ENCODE measurements around the gene WDR4. TPM values are rescaled to one million over a fixed set of nuclear protein-coding genes. Genes with fewer than 3 reads are reported as not detected.

WDR4 gene
- total and polyA plus RNA-seq, 4 donors, result 10.3 to 29.6 (median 16.2) TPM

DNA sequence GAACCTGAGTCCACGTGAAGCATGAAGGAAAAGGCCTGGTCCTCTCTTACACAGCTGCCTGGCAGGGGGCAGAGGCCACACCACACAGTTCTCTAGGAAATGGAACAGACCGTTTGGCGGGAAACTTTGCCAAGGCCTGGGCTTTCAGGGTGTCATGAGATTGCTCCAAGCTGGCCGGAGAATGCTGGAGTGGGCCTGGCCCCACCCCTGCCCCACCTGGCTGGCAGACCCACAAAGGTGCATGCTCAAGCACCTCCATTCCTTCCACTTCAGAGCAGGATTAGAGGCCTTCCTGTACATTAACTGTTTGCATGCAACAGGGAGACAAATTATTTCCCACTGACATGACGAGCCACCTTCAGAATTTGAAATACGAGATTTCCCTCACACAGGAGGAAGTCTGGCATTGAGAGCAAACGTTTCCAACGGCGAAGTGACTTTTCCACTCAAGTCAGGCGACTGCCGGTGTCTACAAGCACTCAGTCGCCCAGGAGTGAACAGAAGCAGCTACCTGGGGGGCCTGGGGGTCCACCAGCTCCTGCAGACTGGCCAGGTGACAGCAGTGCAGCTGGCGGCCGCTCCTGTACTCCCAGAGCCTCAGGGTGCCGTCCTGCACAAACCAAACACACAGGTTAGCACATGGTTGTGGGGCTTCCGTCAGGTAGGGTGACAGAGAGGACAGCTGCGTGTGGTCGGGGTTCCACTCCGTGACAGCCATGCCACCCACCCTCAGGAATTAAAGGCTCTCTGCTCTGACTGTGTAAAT lies 24.0 kb downstream of the WDR4 start:
- Histone ChIP-seq H3K36me3 (ENCODE audit: control insufficient read depth in 4 of 4, insufficient read depth in 4 of 4, low read length in 4 of 4) (peaks cover 9 to 85% (median 26%) of the 10 kb centered on the region in 4 donors), H3K9ac (ENCODE audit: insufficient read depth in 1 of 2, low read length in 2 of 2) (no peak overlapping the region), H3K9me3 (ENCODE audit: control insufficient read depth in 4 of 4, insufficient read depth in 3 of 4, low read length in 3 of 4) (no peaks in the 10 kb centered on the region), H3K27ac (ENCODE audit: low read depth in 1 of 2, low read length in 1 of 2) (peak overlapping the region in 1 of 2 donors; percentile 66), H3K4me1 (ENCODE audit: control insufficient read depth in 5 of 5, insufficient read depth in 5 of 5, low read length in 5 of 5) (peaks cover 0 to 7% (median 0%) of the 10 kb centered on the region in 5 donors), H3K27me3 (ENCODE audit: control insufficient read depth in 3 of 3, insufficient read depth in 3 of 3, low read length in 2 of 3) (no peaks in the 10 kb centered on the region), H3K4me3 (no peak overlapping the region)
- no peak for TF ChIP-seq CTCF (IDR thresholded peaks at IDR 0.05; ENCODE audit: control extremely low read depth, extremely low read depth)
- ATAC-seq (ENCODE audit: insufficient read depth, low FRiP score), result no peak
- 70 to 87% methylated on average over 19 of the region's 19 CpGs for WGBS, 2 donors
- DNase-seq, result peak; percentile 13 to 52 (median 38)

DNA sequence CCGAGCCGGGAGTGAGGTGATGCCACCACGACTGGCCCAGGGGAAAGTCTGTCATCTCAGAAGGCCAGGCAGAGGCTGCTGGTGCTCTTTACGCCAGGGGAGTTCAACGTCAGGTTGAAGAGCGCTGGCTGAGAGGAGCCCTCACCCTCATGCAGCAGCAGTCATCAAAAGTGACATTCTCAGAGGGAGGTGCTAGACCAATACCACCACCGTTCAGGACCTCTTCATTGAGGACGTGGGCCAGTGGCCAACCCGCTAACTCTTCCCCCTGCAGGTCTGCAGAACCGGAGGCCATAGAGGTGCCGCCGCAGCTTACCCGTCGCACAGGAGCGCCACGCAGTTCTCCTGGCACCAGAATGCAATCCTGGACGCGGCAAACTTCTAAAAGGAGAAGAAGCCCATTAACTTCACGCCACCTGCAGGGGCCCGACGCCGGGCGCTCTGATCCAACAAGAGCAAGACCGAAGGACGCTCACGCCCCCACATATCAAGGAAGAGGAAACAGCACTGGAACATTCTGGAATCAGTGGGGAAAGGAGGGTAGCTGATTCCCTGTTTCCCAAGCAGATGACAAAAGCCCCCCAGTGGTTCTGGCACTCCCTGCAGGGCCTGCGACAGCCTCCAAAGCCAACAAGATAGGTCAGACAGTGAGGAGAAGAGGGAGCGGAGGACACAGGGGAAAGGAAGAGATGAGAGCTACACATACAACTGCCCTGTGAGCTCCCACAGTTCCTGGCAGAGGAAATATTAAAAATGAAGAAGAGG lies 24.9 kb downstream of the WDR4 start:
- H3K4me3 ChIP-seq, result no peak overlapping the region
- peaks cover 0 to 7% (median 0%) of the 10 kb centered on the region in 5 donors for H3K4me1 ChIP-seq (ENCODE audit: control insufficient read depth in 5 of 5, insufficient read depth in 5 of 5, low read length in 5 of 5)
- H3K27me3 ChIP-seq (ENCODE audit: control insufficient read depth in 3 of 3, insufficient read depth in 3 of 3, low read length in 2 of 3), result no peaks in the 10 kb centered on the region
- ATAC-seq (ENCODE audit: insufficient read depth, low FRiP score), result no peak
- H3K9ac ChIP-seq (ENCODE audit: insufficient read depth in 1 of 2, low read length in 2 of 2), result no peak overlapping the region
- no peaks in the 10 kb centered on the region for H3K9me3 ChIP-seq (ENCODE audit: control insufficient read depth in 4 of 4, insufficient read depth in 3 of 4, low read length in 3 of 4)
- peak overlapping the region in 1 of 2 donors; percentile 55 for H3K27ac ChIP-seq (ENCODE audit: low read depth in 1 of 2, low read length in 1 of 2)
- DNase-seq, result no peak
- peaks cover 9 to 85% (median 29%) of the 10 kb centered on the region in 4 donors for H3K36me3 ChIP-seq (ENCODE audit: control insufficient read depth in 4 of 4, insufficient read depth in 4 of 4, low read length in 4 of 4)
- 96% methylated on average over 28 of the region's 28 CpGs for WGBS, 2 donors
- no peak for TF ChIP-seq CTCF (IDR thresholded peaks at IDR 0.05; ENCODE audit: control extremely low read depth, extremely low read depth)

- WGBS, 2 donors, result 91 to 94% methylated on average over 20 of the region's 20 CpGs
Observed at GRCh38 chr21:42853621-42854020, 25.7 kb downstream of the WDR4 start.

More at GRCh38 chr21:42853621-42854020, 25.7 kb downstream of the WDR4 start:
- Histone ChIP-seq H3K36me3 (ENCODE audit: control insufficient read depth in 4 of 4, insufficient read depth in 4 of 4, low read length in 4 of 4) (peaks cover 9 to 83% (median 30%) of the 10 kb centered on the region in 4 donors), H3K4me1 (ENCODE audit: control insufficient read depth in 5 of 5, insufficient read depth in 5 of 5, low read length in 5 of 5) (peaks cover 0 to 7% (median 0%) of the 10 kb centered on the region in 5 donors), H3K9ac (ENCODE audit: insufficient read depth in 1 of 2, low read length in 2 of 2) (no peak overlapping the region), H3K9me3 (ENCODE audit: control insufficient read depth in 4 of 4, insufficient read depth in 3 of 4, low read length in 3 of 4) (no peaks in the 10 kb centered on the region), H3K27ac (ENCODE audit: low read depth in 1 of 2, low read length in 1 of 2) (no peak overlapping the region), H3K4me3 (no peak overlapping the region), H3K27me3 (ENCODE audit: control insufficient read depth in 3 of 3, insufficient read depth in 3 of 3, low read length in 2 of 3) (no peaks in the 10 kb centered on the region)
- no peak for DNase-seq
- no peak for TF ChIP-seq CTCF (IDR thresholded peaks at IDR 0.05; ENCODE audit: control extremely low read depth, extremely low read depth)
- ATAC-seq (ENCODE audit: insufficient read depth, low FRiP score), result no peak

Measured in lung (tissue), 12 donors.